Tibial artery (tissue), 4 donors: Measurements from ENCODE around the gene MAP6.

Experiments used
- DNase-seq, 2 donors: peaks; one replicate each; pipeline ENCODE4 v3.0.0-alpha.2; 2019
- H3K27ac ChIP-seq, 2 donors: fragments of 200-600 bp; sonication (generic) in 1 of 2; 1 replicate in 1 of 2; 2 replicates in 1 of 2; pipeline ENCODE4 v1.5.1; 2018 to 2019; ENCODE audit warnings: mild to moderate bottlenecking in 1 of 2
- H3K27me3 ChIP-seq, 2 donors: fragments of 200-600 bp; sonication (generic) in 1 of 2; one replicate each; pipeline versions ENCODE4 v1.5.1 to v1.6.0; 2016 to 2019
- H3K36me3 ChIP-seq, 3 donors: fragments of 200-600 bp; sonication (generic) in 2 of 3; one replicate each; pipeline ENCODE4 v1.5.1; 2016 to 2019; ENCODE audit warnings: mild to moderate bottlenecking in 2 of 3
- H3K4me1 ChIP-seq, 4 donors: fragments of 200-600 bp; sonication (generic) in 2 of 4; 1 replicate in 3 of 4; 2 replicates in 1 of 4; pipeline ENCODE4 v1.5.1; 2016 to 2019
- H3K4me3 ChIP-seq, 2 donors: fragments of 200-600 bp; sonication (generic) in 1 of 2; 1 replicate in 1 of 2; 2 replicates in 1 of 2; pipeline ENCODE4 v1.5.1; 2018 to 2019; ENCODE audit warnings: mild to moderate bottlenecking in 2 of 2
- H3K9me3 ChIP-seq, 3 donors: fragments of 200-600 bp; sonication (generic) in 1 of 3; one replicate each; pipeline ENCODE4 v1.5.1; 2016 to 2019
- CTCF ChIP-seq, 2 experiments: fragments of 200-600 bp in 1 of 2; fragments of 450-650 bp in 1 of 2; IDR thresholded peaks; one replicate each; pipeline ENCODE4 v1.5.1; 2017 to 2019; ENCODE audit warnings: antibody characterized with exemption in 2 of 2, mild to moderate bottlenecking in 1 of 2, moderate library complexity in 1 of 2
- intact Hi-C: fragments of 100-400 bp; cut with DNase I; formaldehyde crosslinking; loops from one replicate; pipeline ENCODE4 v1.15.0; 2023; ENCODE audit warnings: low total_unique reads

The MAP6 gene

GRCh38 chr11:75553182-75553581 lies 115.7 kb downstream of the MAP6 start:
- no peak for TF ChIP-seq CTCF (IDR thresholded peaks at IDR 0.05)
- peak overlapping the region; percentile 81 to 99 for H3K27ac ChIP-seq
- no peaks in the 10 kb centered on the region for H3K36me3 ChIP-seq
- intact Hi-C loops = no loop called here
- no peak for DNase-seq
- H3K4me1 ChIP-seq = peaks cover 0 to 45% (median 40%) of the 10 kb centered on the region in 4 donors
- no peaks in the 10 kb centered on the region for H3K9me3 ChIP-seq
- no peaks in the 10 kb centered on the region for H3K27me3 ChIP-seq
- H3K4me3 ChIP-seq = no peak overlapping the region

GRCh38 chr11:75549370-75549958 lies 119.4 kb downstream of the MAP6 start:
- intact Hi-C loops = loop anchor here (10.0 kb wide), 1 partner anchor 115 kb away; the partner anchor contains the start of gene MAP6

GRCh38 chr11:75548595-75549272 lies 120.1 kb downstream of the MAP6 start:
- Histone ChIP-seq H3K4me1 (peaks cover 0 to 17% (median 13%) of the 10 kb centered on the region in 4 donors), H3K27ac (no peak overlapping the region), H3K27me3 (no peaks in the 10 kb centered on the region), H3K36me3 (no peaks in the 10 kb centered on the region), H3K4me3 (no peak overlapping the region), H3K9me3 (no peaks in the 10 kb centered on the region)
- intact Hi-C loops = loop anchor here (10.0 kb wide), 1 partner anchor 116 kb away; the partner anchor contains the start of gene MAP6
- no peak for TF ChIP-seq CTCF (IDR thresholded peaks at IDR 0.05)
- DNase-seq = no peak

More at GRCh38 chr11:75549370-75549958, 119.4 kb downstream of the MAP6 start:
- no peaks in the 10 kb centered on the region for H3K27me3 ChIP-seq
- no peaks in the 10 kb centered on the region for H3K9me3 ChIP-seq
- no peak overlapping the region for H3K27ac ChIP-seq
- H3K4me1 ChIP-seq = peaks cover 0 to 24% (median 19%) of the 10 kb centered on the region in 4 donors
- no peaks in the 10 kb centered on the region for H3K36me3 ChIP-seq
- H3K4me3 ChIP-seq = no peak overlapping the region
- no peak for DNase-seq
- TF ChIP-seq CTCF (IDR thresholded peaks at IDR 0.05) = no peak

GRCh38 chr11:75547617-75548058 lies 121.2 kb downstream of the MAP6 start:
- TF ChIP-seq CTCF (IDR thresholded peaks at IDR 0.05) = peak; percentile 92 to 94

GRCh38 chr11:75547177-75547576 lies 121.7 kb downstream of the MAP6 start:
- Histone ChIP-seq H3K9me3 (no peaks in the 10 kb centered on the region), H3K27me3 (no peaks in the 10 kb centered on the region), H3K4me3 (no peak overlapping the region), H3K4me1 (peaks cover 0 to 6% (median 2%) of the 10 kb centered on the region in 4 donors), H3K36me3 (no peaks in the 10 kb centered on the region), H3K27ac (no peak overlapping the region)
- intact Hi-C loops = loop anchor here (2.0 to 10.0 kb wide), 2 partner anchors 30 to 118 kb away; partner anchors contain the start of gene MAP6
- no peak for TF ChIP-seq CTCF (IDR thresholded peaks at IDR 0.05)
- no peak for DNase-seq

More at GRCh38 chr11:75547617-75548058, 121.2 kb downstream of the MAP6 start:
- H3K4me1 ChIP-seq = peaks cover 0 to 6% (median 3%) of the 10 kb centered on the region in 4 donors
- H3K4me3 ChIP-seq = no peak overlapping the region
- no peak overlapping the region for H3K27ac ChIP-seq
- DNase-seq = peak; percentile 65 to 78
- H3K36me3 ChIP-seq = no peaks in the 10 kb centered on the region
- H3K27me3 ChIP-seq = no peaks in the 10 kb centered on the region
- no peaks in the 10 kb centered on the region for H3K9me3 ChIP-seq
- intact Hi-C loops = loop anchor here (2.0 to 10.0 kb wide), 2 partner anchors 29 to 117 kb away; partner anchors contain the start of gene MAP6
